Psoas muscle (tissue), 8 donors: ENCODE measurements around the gene CCDC39. TPM values are rescaled to one million over a fixed set of nuclear protein-coding genes. Genes with fewer than 3 reads are reported as not detected.

ENCODE experiments used
- ATAC-seq, 4 donors: fragments of 200-7000 bp; cut with Tn5 transposase; one replicate each; pipeline ENCODE4 v1.9.1; 2020; ENCODE audit warnings: moderate library complexity in 3 of 4, mild to moderate bottlenecking in 2 of 4
- DNase-seq, 2 donors: peaks; one replicate each; pipeline ENCODE4 v3.0.0-alpha.2; 2020
- H3K27ac ChIP-seq: fragments of 200-600 bp; one replicate; pipeline ENCODE4 v1.8.0; 2022
- H3K27me3 ChIP-seq, 3 donors: fragments of 200-600 bp in 1 of 3; one replicate each; pipeline versions ENCODE4 v1.6.1 to v1.8.0; 2013 to 2022; ENCODE audit warnings: low read length in 2 of 3, mild to moderate bottlenecking in 2 of 3, moderate library complexity in 1 of 3; ENCODE audit not compliant: insufficient read depth in 3 of 3
- H3K36me3 ChIP-seq, 2 donors: fragments of 200-600 bp in 1 of 2; one replicate each; pipeline versions ENCODE4 v1.6.1 to v1.8.0; 2013 to 2022; ENCODE audit warnings: low read depth in 1 of 2, mild to moderate bottlenecking in 1 of 2, moderate library complexity in 1 of 2; ENCODE audit not compliant: insufficient read depth in 1 of 2
- H3K4me1 ChIP-seq: fragments of 200-600 bp; one replicate; pipeline ENCODE4 v1.8.0; 2022
- H3K4me3 ChIP-seq: fragments of 200-600 bp; one replicate; pipeline ENCODE4 v1.8.0; 2022; ENCODE audit warnings: mild to moderate bottlenecking
- H3K9me3 ChIP-seq: fragments of 200-600 bp; one replicate; pipeline ENCODE4 v1.8.0; 2022
- CTCF ChIP-seq: fragments of 200-600 bp; IDR thresholded peaks from one replicate; pipeline ENCODE4 v1.8.0; 2022; ENCODE audit warnings: antibody characterized with exemption
- WGBS, 3 donors: extraction: QIAGEN DNeasy Blood & Tissue Kit; methylation state at CpG; one replicate each; pipeline versions ENCODE4 v1.1.6 to v1.1.7; 2013; 5-methylcytosine and 5-hydroxymethylcytosine counted together
- intact Hi-C, 2 donors: fragments of 100-400 bp; cut with DNase I; formaldehyde crosslinking; loops; one replicate each; pipeline versions ENCODE4 v1.11.0 to v1.14.2; 2022
- polyA plus RNA-seq, 3 donors: library from polyadenylated mRNA; stranded (reverse); fragments of 200-250 nt; gene quantifications; one replicate each; pipeline ENCODE4 v1.2.3, GENCODE V29; 2013
- total RNA-seq, 4 donors: library from RNA; stranded (reverse); fragmentation: NEBNext Ultra II Directional in 2 of 4; extraction: Animal tissue kit (Norgen Biotek cat#: 25700) in 2 of 4; gene quantifications; one replicate each; pipeline versions ENCODE4 v1.2.1 to v1.2.4, GENCODE V29; 2021 to 2023
- donor health status: healthy with polysubstance abuse.
- donor health status: DM: no; HTN: no; CAD: no; lungs with moderate emphysema.
- donor health status: Bipolar disorder and iron deficiency.
- donor health status: healthy.
- donor health status: DM: yes; HTN: yes; CAD: no.
- donor health status: DM: no; HTN: no; CAD: no.
- donor health status: DM: no; HTN: no; CAD: no.
- donor health status: DM: yes; HTN: yes; CAD: no.

CCDC39 gene
- total and polyA plus RNA-seq, 7 donors = 0.03 to 0.86 (median 0.74) TPM; not detected in 1

DNA sequence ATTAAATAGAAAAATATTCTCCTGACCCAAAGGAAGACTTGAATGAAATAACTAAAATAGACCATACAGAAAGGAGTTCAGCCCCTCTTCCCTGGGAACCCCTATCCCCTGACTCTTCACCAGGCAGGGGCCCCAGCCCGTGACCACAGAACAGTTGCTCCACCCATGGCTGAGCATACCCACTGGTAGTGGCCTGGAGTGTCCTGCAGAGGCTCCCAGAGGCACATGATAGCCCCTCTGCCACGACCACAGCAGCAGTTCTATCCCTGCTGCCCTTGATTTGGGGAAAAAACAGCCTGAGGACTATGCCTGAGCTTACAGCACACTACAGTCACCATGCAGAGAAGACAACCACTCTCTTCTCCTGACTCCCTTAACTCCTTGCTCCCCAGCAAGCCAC is 45.6 kb downstream of the CCDC39 start:
- Histone ChIP-seq H3K27ac (no peak overlapping the region), H3K36me3 (no peaks in the 10 kb centered on the region), H3K4me1 (no peaks in the 10 kb centered on the region), H3K27me3 (no peaks in the 10 kb centered on the region), H3K9me3 (peaks cover 4% of the 10 kb centered on the region), H3K4me3 (no peak overlapping the region)
- intact Hi-C loops = no loop called here
- ATAC-seq (no peak), DNase-seq (no peak)
- TF ChIP-seq CTCF = no peak
- 11 to 34% (median 19%) methylated on average over 2 of the region's 2 CpGs for WGBS, 3 donors

GRCh38 chr3:180631317-180631716 is 48.0 kb downstream of the CCDC39 start:
- WGBS, 3 donors = 85 to 90% (median 88%) methylated on average over 3 of the region's 3 CpGs
- Histone ChIP-seq H3K9me3 (no peaks in the 10 kb centered on the region), H3K4me3 (no peak overlapping the region), H3K27ac (no peak overlapping the region), H3K27me3 (no peaks in the 10 kb centered on the region), H3K36me3 (peaks cover 0 to 3% of the 10 kb centered on the region in 2 donors), H3K4me1 (no peaks in the 10 kb centered on the region)
- intact Hi-C loops = no loop called here
- no peak for DNase-seq
- ATAC-seq = no peak
- no peak for TF ChIP-seq CTCF

GRCh38 chr3:180630371-180630770 is 48.9 kb downstream of the CCDC39 start:
- DNase-seq (no peak), ATAC-seq (no peak)
- Histone ChIP-seq H3K27ac (no peak overlapping the region), H3K4me3 (no peak overlapping the region), H3K4me1 (no peaks in the 10 kb centered on the region), H3K27me3 (no peaks in the 10 kb centered on the region), H3K9me3 (no peaks in the 10 kb centered on the region), H3K36me3 (peaks cover 0 to 3% of the 10 kb centered on the region in 2 donors)
- TF ChIP-seq CTCF = no peak
- intact Hi-C loops = no loop called here

DNA sequence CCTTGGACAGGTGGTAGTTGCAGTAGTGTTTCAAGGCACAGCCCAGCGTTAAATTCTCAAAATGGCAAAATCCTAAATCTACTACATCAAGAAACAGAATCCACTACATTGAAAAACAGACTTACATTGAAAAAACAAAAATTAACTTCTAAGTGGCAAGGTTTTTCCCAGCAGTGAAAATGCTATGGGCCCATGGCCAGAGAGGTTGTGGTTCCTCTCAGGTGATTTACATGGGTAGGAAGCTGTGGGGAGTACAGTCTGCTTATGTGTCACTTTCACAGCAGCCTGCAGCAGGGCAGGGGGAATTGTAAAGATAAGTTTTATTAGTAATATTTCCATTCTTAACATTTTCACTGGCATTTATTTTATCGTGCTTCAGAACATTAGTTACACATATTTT is 52.4 kb downstream of the CCDC39 start:
- DNase-seq (no peak), ATAC-seq (no peak)
- no peak overlapping the region for H3K4me3 ChIP-seq
- H3K27me3 ChIP-seq = no peaks in the 10 kb centered on the region
- H3K4me1 ChIP-seq = no peaks in the 10 kb centered on the region
- 58 to 88% (median 69%) methylated on average over 2 of the region's 2 CpGs for WGBS, 3 donors
- intact Hi-C loops = no loop called here
- no peak overlapping the region for H3K27ac ChIP-seq
- no peaks in the 10 kb centered on the region for H3K9me3 ChIP-seq
- peaks cover 0 to 3% of the 10 kb centered on the region in 2 donors for H3K36me3 ChIP-seq
- TF ChIP-seq CTCF = no peak

- no peaks in the 10 kb centered on the region for H3K27me3 ChIP-seq
- WGBS, 3 donors = 90 to 98% (median 94%) methylated on average over 2 of the region's 2 CpGs
- intact Hi-C loops = no loop called here
- peaks cover 0 to 3% of the 10 kb centered on the region in 2 donors for H3K36me3 ChIP-seq
- ATAC-seq (no peak), DNase-seq (no peak)
- no peak overlapping the region for H3K27ac ChIP-seq
- no peak overlapping the region for H3K4me3 ChIP-seq
- no peaks in the 10 kb centered on the region for H3K4me1 ChIP-seq
- H3K9me3 ChIP-seq = no peaks in the 10 kb centered on the region
- no peak for TF ChIP-seq CTCF
Measured at GRCh38 chr3:180624714-180625113, 54.6 kb downstream of the CCDC39 start.
